Measurements from ENCODE around the gene ZNF362. TPM values are rescaled to one million over a fixed set of nuclear protein-coding genes. Genes with fewer than 3 reads are reported as not detected.
A peak's percentile ranks its signal among the peaks of the same experiment; 100 is the strongest.

The ZNF362 gene
- total RNA-seq, 1 donor, result 13.4 TPM

GRCh38 chr1:33244143-33244808, 12.0 kb upstream of the ZNF362 start:
- no peak for DNase-seq (ENCODE audit: insufficient read length, low spot score, missing footprints)
- H3K9me3 ChIP-seq (ENCODE audit: low read depth, low read length), result no peaks in the 10 kb centered on the region
- H3K4me1 ChIP-seq (ENCODE audit: insufficient read depth, low read length), result no peaks in the 10 kb centered on the region
- peak overlapping the region; percentile 51 for H2AFZ ChIP-seq (ENCODE audit: low read length)
- no peaks in the 10 kb centered on the region for H4K20me1 ChIP-seq (ENCODE audit: insufficient read depth, low read length)
- no peak for TF ChIP-seq CTCF (IDR thresholded peaks at IDR 0.05; ENCODE audit: extremely low read depth, low read depth, low read length)
- no peak overlapping the region for H3K4me2 ChIP-seq (ENCODE audit: insufficient read depth, low read length)
- no peak overlapping the region for H3K27ac ChIP-seq (ENCODE audit: low read depth, low read length)
- H3K27me3 ChIP-seq (ENCODE audit: insufficient read depth, low read length), result no peaks in the 10 kb centered on the region
- no peak overlapping the region for H3K4me3 ChIP-seq (ENCODE audit: insufficient read depth, low read length)
- H3K79me2 ChIP-seq (ENCODE audit: insufficient read depth, low read length), result no peaks in the 10 kb centered on the region
- no peaks in the 10 kb centered on the region for H3K36me3 ChIP-seq (ENCODE audit: insufficient read depth, low read length)

- no peaks in the 10 kb centered on the region for H3K9me3 ChIP-seq (ENCODE audit: low read depth, low read length)
Observed at GRCh38 chr1:33244809-33245186, 11.5 kb upstream of the ZNF362 start.

DNA sequence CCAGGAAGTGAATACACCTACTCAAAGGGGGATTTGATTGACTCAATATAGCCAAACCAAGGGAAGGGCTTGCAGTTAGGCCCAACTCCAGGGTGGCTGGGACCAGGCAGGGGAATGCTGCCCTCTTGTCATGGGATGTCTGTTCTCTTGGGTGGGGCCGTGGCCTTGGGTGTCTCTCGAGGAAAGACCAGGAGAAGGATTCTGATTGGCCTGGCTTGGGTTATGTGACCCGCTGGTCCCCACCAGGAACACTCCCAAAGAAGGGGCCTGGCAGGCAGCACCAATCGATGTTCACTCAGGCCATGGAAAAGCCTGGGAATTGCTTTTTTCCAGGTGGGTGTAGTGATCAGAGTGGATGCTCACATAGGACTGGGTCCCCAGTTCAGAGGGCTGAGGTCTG, 10.1 kb upstream of the ZNF362 start:
- Histone ChIP-seq H3K4me3 (ENCODE audit: insufficient read depth, low read length) (no peak overlapping the region), H3K4me2 (ENCODE audit: insufficient read depth, low read length) (no peak overlapping the region), H4K20me1 (ENCODE audit: insufficient read depth, low read length) (no peaks in the 10 kb centered on the region), H3K36me3 (ENCODE audit: insufficient read depth, low read length) (no peaks in the 10 kb centered on the region), H3K27ac (ENCODE audit: low read depth, low read length) (no peak overlapping the region), H3K27me3 (ENCODE audit: insufficient read depth, low read length) (no peaks in the 10 kb centered on the region), H2AFZ (ENCODE audit: low read length) (no peak overlapping the region), H3K79me2 (ENCODE audit: insufficient read depth, low read length) (no peaks in the 10 kb centered on the region), H3K9me3 (ENCODE audit: low read depth, low read length) (no peaks in the 10 kb centered on the region), H3K4me1 (ENCODE audit: insufficient read depth, low read length) (no peaks in the 10 kb centered on the region)
- DNase-seq (ENCODE audit: insufficient read length, low spot score, missing footprints), result no peak
- no peak for TF ChIP-seq CTCF (IDR thresholded peaks at IDR 0.05; ENCODE audit: extremely low read depth, low read depth, low read length)

More at GRCh38 chr1:33244809-33245186, 11.5 kb upstream of the ZNF362 start:
- H3K4me2 ChIP-seq (ENCODE audit: insufficient read depth, low read length), result no peak overlapping the region
- no peak for TF ChIP-seq CTCF (IDR thresholded peaks at IDR 0.05; ENCODE audit: extremely low read depth, low read depth, low read length)
- no peaks in the 10 kb centered on the region for H4K20me1 ChIP-seq (ENCODE audit: insufficient read depth, low read length)
- H3K27ac ChIP-seq (ENCODE audit: low read depth, low read length), result no peak overlapping the region
- H3K79me2 ChIP-seq (ENCODE audit: insufficient read depth, low read length), result no peaks in the 10 kb centered on the region
- no peaks in the 10 kb centered on the region for H3K27me3 ChIP-seq (ENCODE audit: insufficient read depth, low read length)
- H2AFZ ChIP-seq (ENCODE audit: low read length), result no peak overlapping the region
- no peaks in the 10 kb centered on the region for H3K36me3 ChIP-seq (ENCODE audit: insufficient read depth, low read length)
- DNase-seq (ENCODE audit: insufficient read length, low spot score, missing footprints), result no peak
- no peaks in the 10 kb centered on the region for H3K4me1 ChIP-seq (ENCODE audit: insufficient read depth, low read length)
- H3K4me3 ChIP-seq (ENCODE audit: insufficient read depth, low read length), result no peak overlapping the region

- Histone ChIP-seq H4K20me1 (ENCODE audit: insufficient read depth, low read length) (no peaks in the 10 kb centered on the region), H3K4me1 (ENCODE audit: insufficient read depth, low read length) (no peaks in the 10 kb centered on the region), H3K9me3 (ENCODE audit: low read depth, low read length) (no peaks in the 10 kb centered on the region), H3K4me3 (ENCODE audit: insufficient read depth, low read length) (no peak overlapping the region), H3K36me3 (ENCODE audit: insufficient read depth, low read length) (no peaks in the 10 kb centered on the region), H3K79me2 (ENCODE audit: insufficient read depth, low read length) (no peaks in the 10 kb centered on the region), H3K27me3 (ENCODE audit: insufficient read depth, low read length) (no peaks in the 10 kb centered on the region), H2AFZ (ENCODE audit: low read length) (no peak overlapping the region), H3K4me2 (ENCODE audit: insufficient read depth, low read length) (no peak overlapping the region), H3K27ac (ENCODE audit: low read depth, low read length) (no peak overlapping the region)
- no peak for DNase-seq (ENCODE audit: insufficient read length, low spot score, missing footprints)
- TF ChIP-seq CTCF (IDR thresholded peaks at IDR 0.05; ENCODE audit: extremely low read depth, low read depth, low read length), result no peak
Observed at GRCh38 chr1:33247545-33247944, 8.7 kb upstream of the ZNF362 start.

All from osteoblast (primary cell).